H1 (cell line): Measurements from ENCODE around the gene ATP5F1E.

Source experiments
- CTCF ChIP-seq, 3 experiments: IDR thresholded peaks; 1 replicate in 2 of 3; 2 replicates in 1 of 3; pipeline versions ENCODE4 v1.5.1 to v1.6.1; 2011; ENCODE audit warnings: low read length in 3 of 3, mild to moderate bottlenecking in 3 of 3, inconsistent platforms in 2 of 3, low read depth in 1 of 3, moderate library complexity in 1 of 3; ENCODE audit not compliant: insufficient read depth in 1 of 3; ENCODE audit errors: control extremely low read depth in 1 of 3
- JUN ChIP-seq: IDR thresholded peaks from 2 replicates; pipeline ENCODE4 v1.6.1; 2011; ENCODE audit warnings: low read depth, mild to moderate bottlenecking, improper control_type of control experiment, low read length
- SUZ12 ChIP-seq: fragments of 200-600 bp; sonication (generic); IDR thresholded peaks from 2 replicates; pipeline ENCODE4 v1.6.1; 2012; ENCODE audit warnings: mild to moderate bottlenecking, inconsistent platforms, low read length, moderate library complexity, mixed read lengths
- TCF12 ChIP-seq: IDR thresholded peaks from 2 replicates; pipeline ENCODE4 v1.6.1; 2011; ENCODE audit warnings: low read depth, mild to moderate bottlenecking, low read length

- TF ChIP-seq CTCF (IDR thresholded peaks at IDR 0.05; ENCODE audit: control extremely low read depth in 1 of 3, insufficient read depth in 1 of 3, low read depth in 1 of 3, low read length in 3 of 3) (no peak), SUZ12 (no peak), TCF12 (no peak), JUN (no peak)
Observed at GRCh38 chr20:59017493-59018231, 14.5 kb downstream of the ATP5F1E start.
